NT2/D1 (cell line): ENCODE measurements around the gene PDK4.

Experiments
- DNase-seq: peaks from one replicate; pipeline ENCODE4 v3.0.0-alpha.2; 2011; ENCODE audit warnings: low read depth, low spot score
- H3K27me3 ChIP-seq: 2 replicates; pipeline ENCODE4 v1.6.0; 2011; ENCODE audit warnings: mild to moderate bottlenecking; ENCODE audit not compliant: insufficient read length, insufficient read depth
- H3K36me3 ChIP-seq: 2 replicates; pipeline ENCODE4 v1.6.1; 2011; ENCODE audit warnings: mild to moderate bottlenecking, low read length, mixed read lengths; ENCODE audit not compliant: insufficient read depth, insufficient read length
- H3K4me1 ChIP-seq: 2 replicates; pipeline ENCODE4 v1.5.1; 2011; ENCODE audit not compliant: insufficient read depth, insufficient read length
- H3K4me3 ChIP-seq: 2 replicates; pipeline ENCODE4 v1.5.1; 2011; ENCODE audit warnings: low read depth; ENCODE audit not compliant: insufficient read length
- H3K9ac ChIP-seq: 2 replicates; pipeline ENCODE4 v1.6.0; 2011; ENCODE audit warnings: low read depth; ENCODE audit not compliant: insufficient read length
- H3K9me3 ChIP-seq: 2 replicates; pipeline ENCODE4 v1.5.1; 2011; ENCODE audit warnings: mild to moderate bottlenecking, low read length; ENCODE audit not compliant: insufficient read depth
- SUZ12 ChIP-seq: IDR thresholded peaks from 2 replicates; pipeline ENCODE4 v1.6.1; 2011; ENCODE audit not compliant: insufficient read length, insufficient read depth; ENCODE audit errors: extremely low read depth
- YY1 ChIP-seq: IDR thresholded peaks from 2 replicates; pipeline ENCODE4 v1.6.1; 2011; ENCODE audit not compliant: insufficient read length, insufficient read depth
- ZNF274 ChIP-seq: IDR thresholded peaks from 2 replicates; pipeline ENCODE4 v1.6.1; 2011; ENCODE audit warnings: mild to moderate bottlenecking, low read depth, low read length

Gene PDK4

DNA sequence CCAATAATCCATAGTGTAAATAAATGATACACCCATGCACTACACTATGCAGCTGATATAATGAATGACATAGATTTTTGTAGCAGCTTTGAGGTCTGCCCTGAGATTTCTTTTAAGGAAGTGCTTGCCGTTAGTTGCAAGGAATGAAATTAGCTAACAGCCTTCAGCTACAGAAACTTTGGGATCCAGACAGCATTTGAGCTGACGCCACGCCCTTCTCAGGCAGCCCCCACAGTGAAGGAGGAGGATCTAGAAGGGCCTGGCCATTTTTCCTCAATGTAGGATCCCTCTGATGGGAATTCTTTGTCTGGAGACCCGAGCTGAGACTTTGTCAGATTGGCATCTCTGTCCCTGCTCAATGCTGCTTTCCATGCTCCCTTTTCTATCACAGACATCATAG is 6.1 kb upstream of the PDK4 start:
- TF ChIP-seq SUZ12 (no peak), ZNF274 (no peak), YY1 (no peak)
- no peak for DNase-seq
- peaks cover 3% of the 10 kb centered on the region; the same call in 1 of the 2 replicates for H3K9me3 ChIP-seq
- H3K4me1 ChIP-seq, result no peaks in the 10 kb centered on the region
- no peak overlapping the region for H3K9ac ChIP-seq
- no peaks in the 10 kb centered on the region for H3K36me3 ChIP-seq
- no peak overlapping the region for H3K4me3 ChIP-seq
- H3K27me3 ChIP-seq, result peaks cover 5% of the 10 kb centered on the region

GRCh38 chr7:95601316-95601715 is 5.0 kb upstream of the PDK4 start:
- TF ChIP-seq YY1, result no peak
- TF ChIP-seq ZNF274, result no peak
- no peak for TF ChIP-seq SUZ12
- H3K4me3 ChIP-seq, result no peak overlapping the region
- H3K9me3 ChIP-seq, result peaks cover 3% of the 10 kb centered on the region; the same call in 1 of the 2 replicates
- peaks cover 16% of the 10 kb centered on the region for H3K27me3 ChIP-seq
- no peak for DNase-seq
- no peaks in the 10 kb centered on the region for H3K4me1 ChIP-seq
- H3K9ac ChIP-seq, result no peak overlapping the region
- H3K36me3 ChIP-seq, result no peaks in the 10 kb centered on the region

DNA sequence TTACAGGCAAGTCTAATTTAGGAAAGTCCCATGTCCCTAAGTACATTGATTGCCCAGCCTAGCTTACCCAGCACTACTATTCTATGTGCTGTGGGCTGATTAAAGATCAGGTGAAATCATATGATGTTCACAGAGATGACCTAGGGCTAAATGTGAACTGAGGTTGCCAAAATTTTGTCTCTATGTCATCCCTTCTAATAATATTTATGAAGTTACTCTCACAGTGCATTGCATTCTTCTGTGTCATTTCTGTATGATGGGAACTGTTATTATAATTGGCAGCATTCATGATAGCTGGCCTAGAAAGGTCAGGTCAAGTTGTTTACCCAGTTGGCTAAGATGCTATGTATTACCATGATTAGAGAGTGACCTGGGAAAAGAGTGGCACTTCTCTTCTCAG is 2.8 kb upstream of the PDK4 start:
- Histone ChIP-seq H3K9ac (no peak overlapping the region), H3K36me3 (no peaks in the 10 kb centered on the region), H3K4me1 (peaks cover 2% of the 10 kb centered on the region), H3K27me3 (peaks cover 38% of the 10 kb centered on the region), H3K9me3 (no peaks in the 10 kb centered on the region), H3K4me3 (no peak overlapping the region)
- TF ChIP-seq YY1 (no peak), ZNF274 (no peak), SUZ12 (no peak)
- no peak for DNase-seq

GRCh38 chr7:95598511-95598910 is 2.2 kb upstream of the PDK4 start:
- Histone ChIP-seq H3K9me3 (no peaks in the 10 kb centered on the region), H3K27me3 (peaks cover 41% of the 10 kb centered on the region)
- no peak for DNase-seq

DNA sequence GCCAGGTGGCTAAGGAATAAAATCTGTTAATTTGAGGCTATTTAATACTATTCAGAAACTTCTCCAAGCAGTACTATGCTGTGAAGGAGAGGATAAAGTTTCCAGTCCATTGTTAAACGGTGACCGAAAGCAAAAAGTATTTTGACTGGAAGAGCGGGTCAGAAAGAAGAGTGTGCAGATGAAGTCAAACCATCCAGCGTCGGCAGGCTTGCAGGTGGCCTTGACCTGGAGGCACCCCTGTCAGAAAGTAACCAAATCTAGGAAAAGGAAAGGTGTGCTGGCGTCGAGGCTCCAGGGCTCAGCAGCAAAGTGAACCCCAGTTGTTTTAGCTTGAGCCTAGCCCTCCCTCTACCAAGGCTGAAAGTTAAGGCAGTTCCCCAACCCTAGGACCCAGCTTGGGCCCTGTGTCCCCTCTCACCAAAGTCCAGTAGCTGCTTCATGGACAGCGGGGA is 544 bp downstream of the PDK4 start:
- TF ChIP-seq ZNF274, result no peak
- TF ChIP-seq SUZ12, result no peak
- no peak for TF ChIP-seq YY1
- DNase-seq, result no peak
- H3K4me3 ChIP-seq, result peak overlapping the region; percentile 67
- peaks cover 39% of the 10 kb centered on the region for H3K27me3 ChIP-seq
- peak overlapping the region; percentile 50 for H3K9ac ChIP-seq
- H3K9me3 ChIP-seq, result no peaks in the 10 kb centered on the region
- H3K4me1 ChIP-seq, result peaks cover 2% of the 10 kb centered on the region
- H3K36me3 ChIP-seq, result no peaks in the 10 kb centered on the region

More at GRCh38 chr7:95598511-95598910, 2.2 kb upstream of the PDK4 start:
- no peaks in the 10 kb centered on the region for H3K36me3 ChIP-seq
- no peak overlapping the region for H3K4me3 ChIP-seq
- H3K9ac ChIP-seq, result no peak overlapping the region
- H3K4me1 ChIP-seq, result peaks cover 2% of the 10 kb centered on the region
- TF ChIP-seq YY1 (no peak), SUZ12 (no peak), ZNF274 (no peak)

GRCh38 chr7:95594185-95594584 is 2.1 kb downstream of the PDK4 start:
- Histone ChIP-seq H3K9ac (no peak overlapping the region), H3K27me3 (peaks cover 39% of the 10 kb centered on the region), H3K36me3 (no peaks in the 10 kb centered on the region), H3K4me3 (no peak overlapping the region), H3K4me1 (peaks cover 2% of the 10 kb centered on the region), H3K9me3 (no peaks in the 10 kb centered on the region)
- DNase-seq, result no peak
- no peak for TF ChIP-seq SUZ12
- no peak for TF ChIP-seq YY1
- TF ChIP-seq ZNF274, result no peak

- peaks cover 2% of the 10 kb centered on the region for H3K4me1 ChIP-seq
- no peak overlapping the region for H3K4me3 ChIP-seq
- H3K36me3 ChIP-seq, result no peaks in the 10 kb centered on the region
- peaks cover 39% of the 10 kb centered on the region for H3K27me3 ChIP-seq
- TF ChIP-seq ZNF274, result no peak
- TF ChIP-seq SUZ12, result no peak
- TF ChIP-seq YY1, result no peak
- DNase-seq, result no peak
- H3K9me3 ChIP-seq, result no peaks in the 10 kb centered on the region
- H3K9ac ChIP-seq, result no peak overlapping the region
Measured at GRCh38 chr7:95593343-95593742, 3.0 kb downstream of the PDK4 start.

- no peak for TF ChIP-seq ZNF274
- no peak for TF ChIP-seq YY1
- TF ChIP-seq SUZ12, result no peak
- H3K4me3 ChIP-seq, result no peak overlapping the region
- H3K27me3 ChIP-seq, result peaks cover 38% of the 10 kb centered on the region
- no peak overlapping the region for H3K9ac ChIP-seq
- no peak for DNase-seq
- no peaks in the 10 kb centered on the region for H3K9me3 ChIP-seq
- peaks cover 2% of the 10 kb centered on the region for H3K4me1 ChIP-seq
- H3K36me3 ChIP-seq, result no peaks in the 10 kb centered on the region
Measured at GRCh38 chr7:95592570-95592969, 3.7 kb downstream of the PDK4 start.
